ENCODE results near the gene TP73.

DNA sequence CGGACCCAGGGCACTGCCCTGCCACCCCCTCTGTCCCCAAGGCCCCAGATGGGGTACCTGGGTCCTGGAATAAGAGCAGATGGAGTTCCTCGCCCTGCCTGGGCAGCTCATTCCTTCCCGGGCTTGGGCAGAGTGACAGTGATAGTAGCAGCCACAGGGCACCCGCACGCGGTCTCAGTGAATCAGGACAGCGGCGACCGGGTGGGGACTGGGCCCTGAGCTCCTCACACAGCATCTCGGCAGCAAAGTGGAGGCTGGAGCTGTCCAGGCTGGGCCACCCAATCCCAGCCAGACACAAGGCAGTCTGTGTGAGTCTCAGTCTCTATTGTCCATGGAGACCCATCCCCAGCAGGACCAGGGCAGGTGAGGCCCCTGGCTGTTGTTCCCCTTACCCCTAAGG lies 62.5 kb downstream of the TP73 start:
- TF ChIP-seq, protein P1, sequence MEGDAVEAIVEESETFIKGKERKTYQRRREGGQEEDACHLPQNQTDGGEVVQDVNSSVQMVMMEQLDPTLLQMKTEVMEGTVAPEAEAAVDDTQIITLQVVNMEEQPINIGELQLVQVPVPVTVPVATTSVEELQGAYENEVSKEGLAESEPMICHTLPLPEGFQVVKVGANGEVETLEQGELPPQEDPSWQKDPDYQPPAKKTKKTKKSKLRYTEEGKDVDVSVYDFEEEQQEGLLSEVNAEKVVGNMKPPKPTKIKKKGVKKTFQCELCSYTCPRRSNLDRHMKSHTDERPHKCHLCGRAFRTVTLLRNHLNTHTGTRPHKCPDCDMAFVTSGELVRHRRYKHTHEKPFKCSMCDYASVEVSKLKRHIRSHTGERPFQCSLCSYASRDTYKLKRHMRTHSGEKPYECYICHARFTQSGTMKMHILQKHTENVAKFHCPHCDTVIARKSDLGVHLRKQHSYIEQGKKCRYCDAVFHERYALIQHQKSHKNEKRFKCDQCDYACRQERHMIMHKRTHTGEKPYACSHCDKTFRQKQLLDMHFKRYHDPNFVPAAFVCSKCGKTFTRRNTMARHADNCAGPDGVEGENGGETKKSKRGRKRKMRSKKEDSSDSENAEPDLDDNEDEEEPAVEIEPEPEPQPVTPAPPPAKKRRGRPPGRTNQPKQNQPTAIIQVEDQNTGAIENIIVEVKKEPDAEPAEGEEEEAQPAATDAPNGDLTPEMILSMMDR (IDR thresholded peaks at IDR 0.05) = no peak
- TF ChIP-seq POLR2A (IDR thresholded peaks at IDR 0.05) = no peak

All from heart left ventricle (tissue), 13 donors.